ENCODE results near the gene GNAQ. TPM values are rescaled to one million over a fixed set of nuclear protein-coding genes. Genes with fewer than 3 reads are reported as not detected.

Gene GNAQ
- total RNA-seq, 1 experiment from 2014 or later: 55.5 TPM

- H3K4me3 Mint-ChIP-seq: no peak overlapping the region
- ChIA-PET POLR2A (no interaction called here), CTCF (no interaction called here)
- ATAC-seq: no peak
- H3K36me3 Mint-ChIP-seq: peaks cover 33% of the 10 kb centered on the region
- H3K4me1 Mint-ChIP-seq: peaks cover 57% of the 10 kb centered on the region
- no peak overlapping the region for H3K27ac Mint-ChIP-seq
- TF ChIP-seq PRRX2 (CRISPR knock-in tag; IDR thresholded peaks at IDR 0.05) (no peak), ZNF532 (CRISPR knock-in tag; IDR thresholded peaks at IDR 0.05; ENCODE audit: borderline replicate concordance) (no peak), HMGA2 (CRISPR knock-in tag; IDR thresholded peaks at IDR 0.05) (no peak), TEAD1 (CRISPR knock-in tag; IDR thresholded peaks at IDR 0.05) (no peak), ELF4 (CRISPR knock-in tag; IDR thresholded peaks at IDR 0.05; ENCODE audit: low read depth) (no peak), JAZF1 (CRISPR knock-in tag; IDR thresholded peaks at IDR 0.05) (no peak), ZBTB43 (CRISPR knock-in tag; IDR thresholded peaks at IDR 0.05) (no peak), ZNF416 (CRISPR knock-in tag; IDR thresholded peaks at IDR 0.05) (no peak), ATF1 (CRISPR knock-in tag; IDR thresholded peaks at IDR 0.05) (no peak), SOX15 (CRISPR knock-in tag; IDR thresholded peaks at IDR 0.05) (no peak), NFE2L1 (CRISPR knock-in tag; IDR thresholded peaks at IDR 0.05) (no peak), SMAD3 (CRISPR knock-in tag; IDR thresholded peaks at IDR 0.05; ENCODE audit: borderline replicate concordance) (no peak), IRF1 (CRISPR knock-in tag; IDR thresholded peaks at IDR 0.05) (no peak), NR1H2 (CRISPR knock-in tag; IDR thresholded peaks at IDR 0.05) (no peak), IRF2 (CRISPR knock-in tag; IDR thresholded peaks at IDR 0.05; ENCODE audit: borderline replicate concordance, low read depth) (no peak), CBFB (CRISPR knock-in tag; IDR thresholded peaks at IDR 0.05; ENCODE audit: low read depth) (no peak), ZNF263 (CRISPR knock-in tag; IDR thresholded peaks at IDR 0.05; ENCODE audit: low read depth) (no peak), ZSCAN18 (CRISPR knock-in tag; IDR thresholded peaks at IDR 0.05) (no peak), AR (CRISPR knock-in tag; IDR thresholded peaks at IDR 0.05) (no peak)
- H3K9me3 Mint-ChIP-seq: peaks cover 30% of the 10 kb centered on the region
- H3K27me3 Mint-ChIP-seq (ENCODE audit: low read depth): no peaks in the 10 kb centered on the region
- DNase-seq (ENCODE audit: low spot score): no peak
Observed at GRCh38 chr9:77712533-77713130, 319.0 kb downstream of the GNAQ start.

All from WTC11 (cell line).